ENCODE results near the gene SERPINB13. TPM values are rescaled to one million over a fixed set of nuclear protein-coding genes. Genes with fewer than 3 reads are reported as not detected.

The SERPINB13 gene
- polyA plus RNA-seq, 1 experiment = not detected

DNA sequence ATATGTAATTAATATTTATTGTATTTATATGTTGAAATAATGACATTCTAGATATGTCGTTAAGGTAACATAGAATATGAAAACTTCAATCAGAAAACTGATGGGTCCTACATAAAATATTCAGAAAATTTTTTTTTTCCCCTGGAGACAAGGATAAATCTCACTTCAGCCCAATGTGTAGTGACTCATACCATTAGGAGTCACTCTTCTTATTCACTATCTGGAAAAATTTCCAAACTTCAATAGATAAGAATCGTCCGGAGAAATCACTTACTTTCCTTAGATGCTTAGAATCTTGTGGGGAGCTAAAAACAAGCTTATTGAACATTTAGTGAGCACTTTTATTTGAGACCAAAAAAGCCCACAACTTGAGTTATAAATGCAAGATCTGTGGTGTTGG, 4.6 kb downstream of the SERPINB13 start:
- ChIA-PET POLR2A (no interaction called here), CTCF (interaction anchor here (1.0 to 7.7 kb wide), 4 partner anchors 13 to 150 kb away, joined by 4 to 48 read pairs (median 5); no protein-coding TSS in a partner anchor)
- no peak for TF ChIP-seq CTCF (IDR thresholded peaks at IDR 0.05; ENCODE audit: insufficient read depth, low read depth, low read length)
- Histone ChIP-seq H3K36me3 (ENCODE audit: control insufficient read depth, insufficient read depth, low read length) (no peaks in the 10 kb centered on the region), H3K27me3 (ENCODE audit: control insufficient read depth, insufficient read depth, low read length) (no peaks in the 10 kb centered on the region), H3K4me3 (ENCODE audit: low read depth, low read length) (no peak overlapping the region)
- no peak for DNase-seq (ENCODE audit: low read depth)

DNA sequence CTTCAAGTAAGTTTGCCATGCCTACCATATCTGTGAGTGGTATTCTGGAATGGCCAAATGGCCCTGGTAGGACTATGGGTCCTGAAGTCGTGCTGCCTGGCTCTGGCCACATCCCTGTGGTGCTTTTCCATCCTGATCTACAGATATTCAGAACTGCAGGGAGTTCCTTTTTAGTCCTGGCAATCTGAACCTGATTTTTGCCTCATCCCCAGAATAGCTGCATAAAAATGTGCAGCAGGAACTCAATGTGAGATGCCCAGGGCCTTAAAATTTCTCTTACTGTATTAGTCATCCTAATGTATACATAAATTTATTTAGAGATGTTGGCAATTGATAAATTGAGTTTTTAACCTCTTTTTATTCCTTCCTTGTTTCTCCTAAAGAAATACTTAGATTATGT, 5.3 kb downstream of the SERPINB13 start:
- Histone ChIP-seq H3K36me3 (ENCODE audit: control insufficient read depth, insufficient read depth, low read length) (no peaks in the 10 kb centered on the region), H3K27me3 (ENCODE audit: control insufficient read depth, insufficient read depth, low read length) (no peaks in the 10 kb centered on the region), H3K4me3 (ENCODE audit: low read depth, low read length) (no peak overlapping the region)
- DNase-seq (ENCODE audit: low read depth) = no peak
- CTCF ChIA-PET = interaction anchor here (1.1 to 7.7 kb wide), 3 partner anchors 13 to 149 kb away, joined by 4 to 48 read pairs (median 5); no protein-coding TSS in a partner anchor
- POLR2A ChIA-PET = no interaction called here
- TF ChIP-seq CTCF (IDR thresholded peaks at IDR 0.05; ENCODE audit: insufficient read depth, low read depth, low read length) = no peak

DNA sequence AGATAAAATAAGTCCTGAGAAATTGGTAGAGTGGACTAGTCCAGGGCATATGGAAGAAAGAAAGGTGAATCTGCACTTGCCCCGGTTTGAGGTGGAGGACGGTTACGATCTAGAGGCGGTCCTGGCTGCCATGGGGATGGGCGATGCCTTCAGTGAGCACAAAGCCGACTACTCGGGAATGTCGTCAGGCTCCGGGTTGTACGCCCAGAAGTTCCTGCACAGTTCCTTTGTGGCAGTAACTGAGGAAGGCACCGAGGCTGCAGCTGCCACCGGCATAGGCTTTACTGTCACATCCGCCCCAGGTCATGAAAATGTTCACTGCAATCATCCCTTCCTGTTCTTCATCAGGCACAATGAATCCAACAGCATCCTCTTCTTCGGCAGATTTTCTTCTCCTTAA, 9.8 kb downstream of the SERPINB13 start:
- no peaks in the 10 kb centered on the region for H3K36me3 ChIP-seq (ENCODE audit: control insufficient read depth, insufficient read depth, low read length)
- CTCF ChIA-PET = interaction anchor here (0.5 kb wide), 1 partner anchor 92 kb away, joined by 3 read pairs; no protein-coding TSS in a partner anchor
- H3K27me3 ChIP-seq (ENCODE audit: control insufficient read depth, insufficient read depth, low read length) = no peaks in the 10 kb centered on the region
- DNase-seq (ENCODE audit: low read depth) = no peak
- no peak for TF ChIP-seq CTCF (IDR thresholded peaks at IDR 0.05; ENCODE audit: insufficient read depth, low read depth, low read length)
- H3K4me3 ChIP-seq (ENCODE audit: low read depth, low read length) = no peak overlapping the region
- POLR2A ChIA-PET = no interaction called here

- DNase-seq (ENCODE audit: low read depth) = no peak
- Histone ChIP-seq H3K27me3 (ENCODE audit: control insufficient read depth, insufficient read depth, low read length) (no peaks in the 10 kb centered on the region), H3K36me3 (ENCODE audit: control insufficient read depth, insufficient read depth, low read length) (no peaks in the 10 kb centered on the region), H3K4me3 (ENCODE audit: low read depth, low read length) (no peak overlapping the region)
- CTCF ChIA-PET = no interaction called here
- POLR2A ChIA-PET = no interaction called here
- TF ChIP-seq CTCF (IDR thresholded peaks at IDR 0.05; ENCODE audit: insufficient read depth, low read depth, low read length) = no peak
Measured at GRCh38 chr18:63603355-63603754, 16.2 kb downstream of the SERPINB13 start.

DNA sequence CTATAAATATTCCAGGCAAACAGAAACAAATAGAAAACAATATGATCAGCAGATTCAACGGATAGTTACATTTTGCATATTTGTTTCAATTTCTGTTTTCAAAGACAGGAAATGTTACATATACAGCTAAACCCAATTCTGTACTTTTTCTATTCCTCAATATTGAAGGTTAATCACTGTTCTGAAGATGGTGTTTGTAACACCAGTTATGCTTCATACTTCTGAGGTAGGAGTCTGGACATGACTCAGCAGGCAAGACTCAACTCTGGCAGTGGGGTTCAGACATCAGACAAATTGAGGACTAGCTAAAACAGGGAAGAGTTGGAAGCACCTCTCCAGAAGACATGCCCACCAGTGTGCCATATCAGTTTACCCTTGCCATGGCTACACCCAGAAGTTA, 16.6 kb downstream of the SERPINB13 start:
- ChIA-PET POLR2A (no interaction called here), CTCF (interaction anchor here (1.4 kb wide), 1 partner anchor 8 kb away, joined by 3 read pairs; no protein-coding TSS in a partner anchor)
- DNase-seq (ENCODE audit: low read depth) = no peak
- Histone ChIP-seq H3K4me3 (ENCODE audit: low read depth, low read length) (no peak overlapping the region), H3K27me3 (ENCODE audit: control insufficient read depth, insufficient read depth, low read length) (no peaks in the 10 kb centered on the region), H3K36me3 (ENCODE audit: control insufficient read depth, insufficient read depth, low read length) (no peaks in the 10 kb centered on the region)
- no peak for TF ChIP-seq CTCF (IDR thresholded peaks at IDR 0.05; ENCODE audit: insufficient read depth, low read depth, low read length)

Measured in BJ (cell line).